GM13977 (cell line): ENCODE data around the gene MTFP1.
A peak's percentile ranks its signal among the peaks of the same experiment; 100 is the strongest.
"Not testable (repeated sequence)": the region's sequence is repeated elsewhere in the genome, so short reads cannot be mapped to it uniquely, and the experiment has no call there.

ENCODE experiments used
- DNase-seq: peaks from one replicate; pipeline ENCODE4 v3.0.0; 2012; ENCODE audit warnings: low spot score
- CTCF ChIP-seq: IDR thresholded peaks from 2 replicates; pipeline ENCODE4 v1.5.1; 2012; ENCODE audit warnings: mild to moderate bottlenecking, control low read depth; ENCODE audit not compliant: insufficient read depth; ENCODE audit errors: extremely low read depth, missing control alignments
- in situ Hi-C: fragments of 300-500 bp; cut with MboI; formaldehyde crosslinking; loops from one replicate; pipeline ENCODE4 v1.12.0; 2022; ENCODE audit warnings: low sequenced_read_pairs, low pct_unique_long_range_greater_than_20kb, mixed read lengths, inconsistent platforms; ENCODE audit not compliant: unreplicated experiment

MTFP1 gene

DNA sequence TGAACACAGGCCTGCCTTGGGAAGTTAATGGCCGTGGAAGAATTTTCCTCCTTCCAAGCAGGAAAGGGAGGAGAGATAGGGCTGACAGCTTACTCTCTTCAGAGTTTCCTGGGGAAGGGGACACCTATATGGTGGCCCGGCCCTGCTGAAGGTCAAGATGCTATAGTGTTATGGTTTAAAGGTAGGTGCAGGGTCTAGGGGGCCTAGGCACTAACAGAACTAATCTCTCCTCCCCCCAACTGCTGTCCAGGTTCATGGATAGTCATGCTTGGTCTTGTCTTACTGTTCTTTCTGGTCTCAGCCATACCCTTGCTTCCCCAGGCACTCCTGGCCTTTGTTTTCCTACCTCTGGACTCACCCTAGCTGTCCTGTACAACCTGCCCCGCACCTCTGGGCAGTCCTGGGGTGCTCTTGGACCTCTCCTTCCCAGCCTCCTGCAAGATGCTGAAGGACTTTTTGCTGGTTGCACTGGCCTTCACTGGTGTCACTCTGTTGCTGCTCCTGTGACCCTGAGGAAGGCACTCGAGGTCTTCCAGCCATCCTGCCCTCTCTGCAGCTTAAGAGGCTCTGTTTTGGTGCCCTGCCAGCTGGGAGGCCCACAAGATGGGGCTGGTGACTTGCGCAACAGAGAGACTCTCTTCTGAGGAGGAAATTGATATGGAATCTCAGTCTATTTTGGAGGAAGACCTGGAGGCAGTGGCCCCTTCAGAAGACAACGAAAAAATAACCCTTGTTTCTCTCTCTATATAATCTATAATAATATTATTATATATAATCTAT is 28.4 kb downstream of the MTFP1 start:
- DNase-seq: no peak
- no peak for TF ChIP-seq CTCF
- in situ Hi-C loops: no loop called here

DNA sequence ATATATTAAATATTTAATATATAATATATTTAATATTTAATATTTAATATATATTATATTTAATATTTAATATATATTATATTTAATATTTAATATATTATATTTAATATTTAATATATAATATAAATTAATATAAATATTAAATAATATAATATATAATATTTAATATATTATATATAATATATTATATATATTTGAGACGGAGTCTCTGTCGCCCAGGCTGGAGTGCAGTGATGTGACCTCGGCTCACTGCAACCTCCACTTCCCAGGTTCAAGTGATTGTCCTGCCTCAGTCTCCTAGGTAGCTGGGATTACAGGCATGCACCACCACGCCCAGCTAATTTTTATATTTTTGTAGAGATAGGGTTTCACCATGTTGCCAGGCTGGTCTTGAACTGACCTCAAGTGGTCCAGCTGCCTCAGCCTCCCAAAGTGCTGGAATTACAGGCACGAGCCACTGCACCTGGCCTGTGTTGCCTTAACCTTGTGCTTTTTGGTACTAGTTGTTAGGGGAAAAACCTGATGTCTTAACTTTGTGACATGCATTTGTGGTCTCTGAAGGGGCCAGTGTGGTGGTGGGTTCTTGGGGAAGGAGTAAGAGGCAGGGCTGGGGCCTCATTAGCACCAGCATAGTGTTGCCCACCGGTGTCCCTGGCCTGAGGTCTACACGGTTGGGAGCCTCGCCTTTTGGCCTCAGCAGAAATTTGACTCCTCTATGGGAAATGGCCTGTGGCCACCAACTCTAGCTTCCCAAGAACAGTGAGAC is 29.7 kb downstream of the MTFP1 start:
- in situ Hi-C loops: no loop called here
- DNase-seq: no peak
- TF ChIP-seq CTCF: no peak

DNA sequence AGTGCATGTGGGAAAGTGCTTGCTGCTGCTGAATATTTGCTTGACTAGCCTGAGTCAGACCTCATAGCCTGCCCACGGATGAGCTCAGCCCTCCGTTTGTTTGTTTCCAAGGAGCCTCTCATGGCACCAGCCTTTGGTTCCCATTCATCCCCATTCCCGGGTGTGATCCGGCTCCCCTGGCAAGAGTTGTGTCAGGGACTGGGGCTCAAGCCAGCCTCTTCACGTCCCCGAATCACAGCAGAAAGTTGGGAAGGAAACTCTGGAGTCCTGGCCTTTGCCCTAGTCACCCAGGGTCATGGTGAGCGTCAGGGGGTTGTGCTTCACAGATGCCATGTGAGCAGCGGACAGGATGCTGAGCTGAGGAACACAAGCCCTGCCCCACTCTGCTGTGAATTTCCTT is 32.4 kb downstream of the MTFP1 start:
- TF ChIP-seq CTCF: no peak
- in situ Hi-C loops: no loop called here
- no peak for DNase-seq

- peak; percentile 43 for DNase-seq
- no peak for TF ChIP-seq CTCF
Measured at GRCh38 chr22:30459181-30460052, 33.8 kb downstream of the MTFP1 start.

DNA sequence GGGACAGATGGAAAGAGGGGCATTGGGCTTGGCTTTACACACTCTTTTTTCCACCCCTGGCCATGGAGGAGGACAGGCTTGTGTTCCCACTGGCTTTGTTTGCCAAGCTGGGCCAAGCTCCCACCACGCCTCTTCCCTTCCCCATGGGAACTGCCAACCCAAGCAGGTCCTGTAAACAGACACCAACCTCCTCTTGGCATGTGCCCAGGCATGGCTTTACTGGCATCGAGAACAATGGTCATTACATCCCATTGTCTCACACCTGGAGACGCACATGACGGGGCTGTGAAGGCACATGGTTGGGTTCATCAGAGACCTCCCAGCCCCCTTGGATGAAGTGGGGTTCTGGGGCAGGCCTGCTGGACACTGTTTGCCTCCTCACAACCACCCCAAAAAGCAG is 34.6 kb downstream of the MTFP1 start:
- in situ Hi-C loops: no loop called here
- no peak for DNase-seq
- TF ChIP-seq CTCF: no peak

More at GRCh38 chr22:30459181-30460052, 33.8 kb downstream of the MTFP1 start:
- in situ Hi-C loops: no loop called here

- in situ Hi-C loops, DNase-seq: not testable (repeated sequence)
Measured at GRCh38 chr22:30460555-30460954, 35.0 kb downstream of the MTFP1 start.

DNA sequence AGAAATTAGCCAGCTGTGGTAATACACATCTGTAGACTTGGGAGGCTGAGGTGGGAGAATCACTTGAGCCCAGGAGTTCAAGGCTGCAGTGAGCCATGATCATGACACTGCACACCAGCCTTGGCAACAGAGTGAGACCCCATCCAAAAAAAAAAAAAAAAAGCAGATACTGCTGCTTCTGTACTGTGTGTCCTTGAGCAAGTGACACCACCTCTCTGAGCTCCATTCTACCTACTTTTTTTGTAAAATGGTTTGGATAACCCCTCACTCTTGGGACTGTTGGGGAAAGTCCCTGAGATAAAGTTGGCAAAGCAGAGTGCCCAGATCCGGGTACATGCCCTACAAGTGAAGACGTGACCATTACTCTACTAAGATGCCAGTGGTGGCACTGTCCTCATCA is 43.6 kb downstream of the MTFP1 start:
- DNase-seq: no peak
- in situ Hi-C loops: no loop called here
- TF ChIP-seq CTCF: no peak
